Astrocyte (in vitro differentiated cells and primary cell): ENCODE measurements around the gene COL3A1. TPM values are rescaled to one million over a fixed set of nuclear protein-coding genes. Genes with fewer than 3 reads are reported as not detected.

Source experiments
- DNase-seq: peaks from one replicate; pipeline ENCODE4 v3.0.0-alpha.2; 2010; ENCODE audit warnings: low read depth
- FAIRE-seq: peaks from 2 replicates; lab custom pipeline; 2011; peaks lifted over from hg19 to GRCh38; lab: Jason Lieb, UNC
- H2AFZ ChIP-seq: 2 replicates; pipeline ENCODE4 v1.6.0; 2012; ENCODE audit warnings: low read depth, low read length, inconsistent platforms
- H3K27ac ChIP-seq: 2 replicates; pipeline ENCODE4 v1.5.1; 2011; ENCODE audit warnings: low read depth, low read length, inconsistent platforms
- H3K27me3 ChIP-seq: 2 replicates; pipeline ENCODE4 v1.6.0; 2011; ENCODE audit warnings: low read length, inconsistent platforms; ENCODE audit not compliant: insufficient read depth
- H3K36me3 ChIP-seq: 2 replicates; pipeline ENCODE4 v1.5.1; 2011; ENCODE audit warnings: low read length, inconsistent platforms; ENCODE audit not compliant: insufficient read depth
- H3K4me1 ChIP-seq: 2 replicates; pipeline ENCODE4 v1.5.1; 2011; ENCODE audit warnings: low read length, inconsistent platforms; ENCODE audit not compliant: insufficient read depth
- H3K4me2 ChIP-seq: 2 replicates; pipeline ENCODE4 v1.6.0; 2012; ENCODE audit warnings: low read length, inconsistent platforms
- H3K4me3 ChIP-seq: 2 replicates; pipeline ENCODE4 v1.5.1; 2011; ENCODE audit warnings: low read depth, mild to moderate bottlenecking, low read length, inconsistent platforms; ENCODE audit not compliant: insufficient read depth
- H3K79me2 ChIP-seq: 2 replicates; pipeline ENCODE4 v1.6.0; 2012; ENCODE audit warnings: mild to moderate bottlenecking, low read length, inconsistent platforms; ENCODE audit not compliant: insufficient read depth
- H3K9ac ChIP-seq: 2 replicates; pipeline ENCODE4 v1.6.0; 2012; ENCODE audit warnings: mild to moderate bottlenecking, low read length, inconsistent platforms
- H3K9me3 ChIP-seq: 2 replicates; pipeline ENCODE4 v1.5.1; 2012; ENCODE audit warnings: low read depth, mild to moderate bottlenecking, low read length, inconsistent platforms; ENCODE audit not compliant: insufficient read depth
- H4K20me1 ChIP-seq: 2 replicates; pipeline ENCODE4 v1.6.0; 2012; ENCODE audit warnings: low read length, inconsistent platforms; ENCODE audit not compliant: insufficient read depth
- H3K27ac Mint-ChIP-seq: one replicate; pipeline ENCODE4 v1.8.0; 2021; ENCODE audit warnings: mild to moderate bottlenecking, mixed read lengths; ENCODE audit not compliant: unreplicated experiment
- H3K27me3 Mint-ChIP-seq: one replicate; pipeline ENCODE4 v1.8.0; 2021; ENCODE audit warnings: low read depth, mixed read lengths; ENCODE audit not compliant: unreplicated experiment
- H3K36me3 Mint-ChIP-seq: one replicate; pipeline ENCODE4 v1.8.0; 2021; ENCODE audit warnings: low read depth, mixed read lengths; ENCODE audit not compliant: unreplicated experiment
- H3K4me1 Mint-ChIP-seq: one replicate; pipeline ENCODE4 v1.8.0; 2021; ENCODE audit warnings: low read depth, mixed read lengths; ENCODE audit not compliant: unreplicated experiment
- H3K4me3 Mint-ChIP-seq: one replicate; pipeline ENCODE4 v1.8.0; 2021; ENCODE audit warnings: mild to moderate bottlenecking, moderate library complexity, mixed read lengths; ENCODE audit not compliant: unreplicated experiment
- H3K9me3 Mint-ChIP-seq: one replicate; pipeline ENCODE4 v1.8.0; 2021; ENCODE audit warnings: mild to moderate bottlenecking, mixed read lengths; ENCODE audit not compliant: unreplicated experiment
- CTCF ChIP-seq: IDR thresholded peaks from 2 replicates; pipeline ENCODE4 v1.5.1; 2011; ENCODE audit warnings: low read depth, mild to moderate bottlenecking, inconsistent platforms, low read length, moderate library complexity; ENCODE audit not compliant: insufficient read depth
- EZH2 ChIP-seq: IDR thresholded peaks from 2 replicates; pipeline ENCODE4 v1.6.1; 2012; ENCODE audit warnings: mild to moderate bottlenecking, low read length, inconsistent platforms; ENCODE audit not compliant: insufficient read depth
- total RNA-seq: library from RNA; stranded (reverse); gene quantifications from 2 replicates; pipeline ENCODE4 v1.2.1, GENCODE V29; 2021

The COL3A1 gene
- total RNA-seq, 1 donor from 2014 or later, result 350 TPM

GRCh38 chr2:189024901-189025618 is 50.9 kb downstream of the COL3A1 start:
- Histone ChIP-seq H3K4me2 (no peak overlapping the region), H4K20me1 (no peaks in the 10 kb centered on the region), H3K27ac (no peak overlapping the region), H3K9ac (no peak overlapping the region), H3K4me1 (peaks cover 6% of the 10 kb centered on the region), H3K27me3 (no peaks in the 10 kb centered on the region), H3K4me3 (no peak overlapping the region), H3K36me3 (peaks cover 2% of the 10 kb centered on the region), H2AFZ (no peak overlapping the region), H3K9me3 (no peaks in the 10 kb centered on the region), H3K79me2 (no peaks in the 10 kb centered on the region)
- DNase-seq, result no peak
- Mint-ChIP-seq H3K4me3 (no peak overlapping the region), H3K4me1 (peaks cover 9% of the 10 kb centered on the region), H3K9me3 (no peaks in the 10 kb centered on the region), H3K36me3 (peaks cover 3% of the 10 kb centered on the region), H3K27me3 (no peaks in the 10 kb centered on the region), H3K27ac (no peak overlapping the region)
- FAIRE-seq, result peak; percentile 56
- TF ChIP-seq CTCF, result peak; percentile 37
- no peak for TF ChIP-seq EZH2

- Mint-ChIP-seq H3K9me3 (no peaks in the 10 kb centered on the region), H3K27me3 (no peaks in the 10 kb centered on the region), H3K4me3 (no peak overlapping the region), H3K36me3 (peaks cover 22% of the 10 kb centered on the region), H3K4me1 (peaks cover 4% of the 10 kb centered on the region), H3K27ac (peak overlapping the region; percentile 42)
- Histone ChIP-seq H3K4me3 (no peak overlapping the region), H3K4me1 (no peaks in the 10 kb centered on the region), H3K4me2 (no peak overlapping the region), H3K27ac (no peak overlapping the region), H2AFZ (no peak overlapping the region), H4K20me1 (no peaks in the 10 kb centered on the region), H3K9me3 (no peaks in the 10 kb centered on the region), H3K9ac (no peak overlapping the region), H3K79me2 (no peaks in the 10 kb centered on the region), H3K27me3 (no peaks in the 10 kb centered on the region), H3K36me3 (peaks cover 66% of the 10 kb centered on the region)
- DNase-seq (peak; percentile 52), FAIRE-seq (peak; percentile 47)
- TF ChIP-seq EZH2 (no peak), CTCF (no peak)
Measured at GRCh38 chr2:189037518-189037917, 63.3 kb downstream of the COL3A1 start.

- Mint-ChIP-seq H3K27me3 (no peaks in the 10 kb centered on the region), H3K4me3 (no peak overlapping the region), H3K9me3 (no peaks in the 10 kb centered on the region), H3K27ac (no peak overlapping the region), H3K36me3 (peaks cover 10% of the 10 kb centered on the region), H3K4me1 (peaks cover 9% of the 10 kb centered on the region)
- no peaks in the 10 kb centered on the region for H3K9me3 ChIP-seq
- no peak overlapping the region for H3K9ac ChIP-seq
- H4K20me1 ChIP-seq, result no peaks in the 10 kb centered on the region
- no peak overlapping the region for H3K4me3 ChIP-seq
- H3K4me2 ChIP-seq, result no peak overlapping the region
- H3K79me2 ChIP-seq, result no peaks in the 10 kb centered on the region
- no peaks in the 10 kb centered on the region for H3K27me3 ChIP-seq
- no peak for TF ChIP-seq EZH2
- TF ChIP-seq CTCF, result no peak
- H3K27ac ChIP-seq, result no peak overlapping the region
- FAIRE-seq (no peak), DNase-seq (no peak)
- H3K36me3 ChIP-seq, result peaks cover 57% of the 10 kb centered on the region
- H3K4me1 ChIP-seq, result no peaks in the 10 kb centered on the region
- H2AFZ ChIP-seq, result no peak overlapping the region
Measured at GRCh38 chr2:189045836-189046235, 71.7 kb downstream of the COL3A1 start.
